Retinal pigment epithelial cell (primary cell): ENCODE results near the gene GPR143.
A peak's percentile ranks its signal among the peaks of the same experiment; 100 is the strongest.
"Not testable (repeated sequence)": the region's sequence is repeated elsewhere in the genome, so short reads cannot be mapped to it uniquely, and the experiment has no call there.

Experiments
- DNase-seq: peaks from one replicate; pipeline ENCODE4 v3.0.0-alpha.2; 2010; ENCODE audit warnings: low read depth
- H3K4me3 ChIP-seq: 2 replicates; pipeline ENCODE4 v1.5.1; 2011; ENCODE audit warnings: mild to moderate bottlenecking, low read length, control low read depth, moderate library complexity
- CTCF ChIP-seq: conservative IDR thresholded peaks from 2 replicates; pipeline ENCODE4 v1.5.1; 2011; ENCODE audit warnings: low read depth, low read length, control low read depth, inconsistent platforms

GPR143 gene

GRCh38 chrX:9770319-9770718 is 4.7 kb upstream of the GPR143 start:
- TF ChIP-seq CTCF: no peak
- no peak for DNase-seq
- no peak overlapping the region for H3K4me3 ChIP-seq

GRCh38 chrX:9768321-9768839 is 2.7 kb upstream of the GPR143 start:
- not testable (repeated sequence) for H3K4me3 ChIP-seq, DNase-seq

DNA sequence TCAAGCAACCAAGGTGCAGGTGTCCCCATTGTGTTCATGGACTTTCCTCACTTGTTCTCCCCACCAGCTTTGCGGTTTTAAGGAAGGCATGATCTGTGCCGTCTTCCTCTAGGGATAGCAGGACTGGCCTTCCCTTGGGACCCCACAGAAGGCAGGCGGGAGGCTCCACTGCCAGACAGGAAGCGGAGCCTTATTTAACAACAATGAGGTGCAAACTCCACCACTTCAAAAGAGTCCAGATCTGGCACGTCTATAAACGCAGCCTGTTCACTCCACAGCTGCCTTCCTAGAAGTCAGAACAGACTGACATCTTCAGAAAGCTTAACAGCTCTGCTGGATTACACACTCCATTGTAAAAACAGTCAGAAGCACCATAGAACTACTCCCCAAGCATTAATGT is 1.7 kb upstream of the GPR143 start:
- DNase-seq: no peak
- H3K4me3 ChIP-seq: no peak overlapping the region
- no peak for TF ChIP-seq CTCF

DNA sequence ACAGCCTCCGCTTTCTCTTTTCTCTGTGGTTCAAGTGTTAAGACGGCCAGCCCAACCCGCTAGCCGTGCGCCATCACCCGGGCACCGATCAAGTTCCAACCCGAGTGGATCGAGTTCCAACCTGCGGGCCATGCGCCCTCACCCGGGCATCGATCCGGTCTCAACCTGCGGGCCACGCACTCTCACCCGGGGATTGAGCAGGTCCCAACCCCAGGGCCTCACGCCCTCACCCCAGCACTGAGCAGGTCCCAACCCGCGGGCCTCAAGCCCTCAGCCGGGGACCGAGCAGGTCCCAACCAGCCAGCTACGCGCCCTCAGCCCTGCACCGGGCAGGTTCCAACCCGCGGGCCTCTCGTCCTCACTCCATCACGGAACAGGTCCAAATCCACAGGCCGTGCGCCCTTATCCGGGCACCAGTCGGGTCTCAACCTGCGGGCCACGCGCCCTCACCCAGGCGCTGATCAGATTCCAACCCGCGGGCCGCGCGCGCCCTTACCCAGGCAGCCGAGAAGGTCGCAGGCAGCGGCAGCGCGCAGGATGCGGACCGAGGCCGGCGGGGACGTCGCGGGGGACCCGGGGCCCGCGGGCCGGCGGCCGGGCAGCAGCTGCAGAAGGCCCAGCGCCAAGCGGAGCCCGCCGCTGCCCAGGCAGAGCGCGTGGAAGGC is 443 bp downstream of the GPR143 start:
- DNase-seq: no peak
- no peak for TF ChIP-seq CTCF
- H3K4me3 ChIP-seq: peak overlapping the region; percentile 72

DNA sequence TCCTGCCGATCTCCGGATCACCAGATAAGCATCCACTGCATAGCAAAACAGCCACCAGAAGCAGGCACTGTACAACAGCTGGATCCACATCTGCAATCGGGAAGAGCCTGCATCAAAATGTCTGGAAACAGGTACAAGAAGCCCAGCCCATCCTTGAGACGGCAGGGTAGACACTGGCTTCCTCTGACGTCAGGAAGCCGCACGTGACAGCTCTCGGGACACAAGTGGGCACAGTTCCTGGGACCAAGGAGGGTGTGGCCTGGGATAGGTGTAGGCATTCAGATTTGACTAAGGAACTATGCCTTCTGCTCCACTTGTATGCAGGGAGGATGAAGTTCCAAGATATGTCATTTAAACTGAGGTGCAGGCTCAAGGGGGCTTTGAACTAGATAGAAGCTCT is 6.3 kb downstream of the GPR143 start:
- TF ChIP-seq CTCF: no peak
- DNase-seq: no peak

GRCh38 chrX:9758021-9758638 is 7.5 kb downstream of the GPR143 start:
- no peak overlapping the region for H3K4me3 ChIP-seq
- TF ChIP-seq CTCF: no peak
- no peak for DNase-seq

More for the DNA sequence above, 6.3 kb downstream of the GPR143 start:
- no peak overlapping the region for H3K4me3 ChIP-seq

DNA sequence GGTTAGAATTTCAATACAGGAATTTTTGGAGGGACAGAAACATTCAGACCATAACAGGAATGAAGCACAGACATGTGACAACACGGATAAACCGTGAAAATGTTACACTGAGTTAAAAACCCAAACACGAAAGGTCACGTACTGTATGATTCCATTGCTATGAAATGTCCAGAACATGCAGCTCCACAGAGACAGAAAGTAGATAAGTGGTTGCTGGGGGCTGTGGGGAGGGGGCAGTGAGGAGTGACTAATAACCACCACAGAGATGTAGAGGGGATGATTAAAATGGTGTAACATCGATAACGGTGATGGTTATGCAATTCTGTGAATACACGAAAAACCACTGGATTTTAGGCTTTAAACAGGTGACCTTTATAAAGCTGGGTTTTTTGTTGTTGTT is 8.3 kb downstream of the GPR143 start:
- TF ChIP-seq CTCF: no peak
- no peak overlapping the region for H3K4me3 ChIP-seq
- no peak for DNase-seq
